ENCODE measurements around the gene KRT74. TPM values are rescaled to one million over a fixed set of nuclear protein-coding genes. Genes with fewer than 3 reads are reported as not detected.

Gene KRT74
- total and polyA plus RNA-seq, 2 of the 8 experiments (the other 6 are each of a cell fraction or from before 2014, with no cell fraction given) = not detected

DNA sequence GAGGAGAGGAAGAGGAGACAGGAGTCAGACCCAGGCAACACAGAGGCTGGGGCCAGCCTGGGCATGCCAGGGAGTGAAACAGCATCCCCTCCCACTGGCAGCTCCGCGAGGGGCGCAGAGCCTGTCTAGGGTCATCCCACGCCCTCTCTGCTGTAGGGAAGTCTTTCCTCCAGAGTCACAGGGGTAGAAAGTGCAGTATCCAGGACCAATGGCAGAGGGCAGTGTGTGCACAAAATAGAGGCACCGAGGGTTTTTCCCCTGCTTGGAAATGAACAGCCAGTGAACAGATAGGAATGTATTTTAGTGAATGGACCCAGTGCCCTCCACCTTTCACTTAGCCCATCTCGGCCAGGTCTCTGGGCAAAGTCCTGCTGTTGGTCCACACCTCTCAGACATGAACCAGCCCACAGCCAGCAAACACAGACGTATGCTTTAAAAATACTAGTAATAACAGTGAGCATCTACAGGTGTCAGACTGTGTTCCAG lies 9.4 kb upstream of the KRT74 start:
- H2BK15ac ChIP-seq (ENCODE audit: low read length) = 0 out of 2 replicates have a peak overlapping the region, but pooled peaks have one; percentile 77
- no peak overlapping the region for H3K9ac ChIP-seq (replicated peaks in 1 of 4; ENCODE audit: extremely low read depth in 1 of 4, low read depth in 3 of 4, low read length in 3 of 4)
- POLR2A ChIA-PET (ENCODE audit: partially characterized antibody) = no interaction called here
- H2AK5ac ChIP-seq (ENCODE audit: low read depth, low read length) = no peak overlapping the region
- H3K79me2 ChIP-seq (ENCODE audit: control insufficient read depth in 1 of 2, insufficient read depth in 2 of 2, low read length in 2 of 2) = no peaks in the 10 kb centered on the region
- no peak overlapping the region for H3K23ac ChIP-seq (ENCODE audit: insufficient read length)
- H3K18ac ChIP-seq (ENCODE audit: extremely low read depth, low read length) = no peak overlapping the region
- H3K27me3 ChIP-seq (replicated peaks in 1 of 4; ENCODE audit: control insufficient read depth in 3 of 4, extremely low read depth in 1 of 4, insufficient read depth in 3 of 4, low read length in 3 of 4) = no peaks in the 10 kb centered on the region; a peak in 1 of 7 replicates
- H2BK12ac ChIP-seq (ENCODE audit: low read depth, low read length) = peak overlapping the region; percentile 23; the same call in 1 of the 2 replicates
- H4K8ac ChIP-seq (ENCODE audit: extremely low read depth, insufficient read depth, low read length) = 0 out of 2 replicates have a peak overlapping the region, but pooled peaks have one; percentile 29
- peak; percentile 21 to 78 for DNase-seq (ENCODE audit: low read depth in 1 of 2, low spot score in 2 of 2)
- H4K20me1 ChIP-seq (replicated peaks in 1 of 2; ENCODE audit: control insufficient read depth in 1 of 2, insufficient read depth in 2 of 2, low read length in 2 of 2) = no peaks in the 10 kb centered on the region
- no peaks in the 10 kb centered on the region for H3K4me1 ChIP-seq (replicated peaks in 1 of 4; ENCODE audit: control insufficient read depth in 3 of 4, insufficient read depth in 4 of 4, low read length in 3 of 4)
- no peak overlapping the region for H3K4me3 ChIP-seq (ENCODE audit: extremely low read depth in 1 of 4, insufficient read depth in 2 of 4, low read depth in 3 of 4, low read length in 4 of 4)
- H2BK120ac ChIP-seq (replicated peaks; ENCODE audit: low read depth, low read length) = no peak overlapping the region
- no peak overlapping the region for H4K91ac ChIP-seq (replicated peaks; ENCODE audit: insufficient read length, low read length)
- H3K4ac ChIP-seq (replicated peaks; ENCODE audit: insufficient read length, low read depth, low read length) = no peak overlapping the region
- peak overlapping the region; percentile 26; the same call in 1 of the 2 replicates for H2BK5ac ChIP-seq (ENCODE audit: low read depth, low read length)
- no peaks in the 10 kb centered on the region for H3K36me3 ChIP-seq (ENCODE audit: control insufficient read depth in 2 of 4, insufficient read depth in 4 of 4, low read length in 3 of 4)
- peak overlapping the region; percentile 54; the same call in 1 of the 2 replicates for H2AFZ ChIP-seq (ENCODE audit: low read length)
- no peak overlapping the region for H4K5ac ChIP-seq (ENCODE audit: insufficient read length, low read depth, low read length)
- H3K23me2 ChIP-seq (ENCODE audit: low read depth, low read length) = no peaks in the 10 kb centered on the region
- H2BK20ac ChIP-seq (ENCODE audit: low read length) = no peak overlapping the region
- 35% methylated on average over 7 of the region's 7 CpGs; no CpG with 5 or more reads in 1 of the 2 experiments for WGBS, 2 experiments (ENCODE audit: extremely low coverage in 1 of 2, insufficient coverage in 1 of 2, insufficient read length in 1 of 2, insufficient replicate concordance in 2 of 2, low coverage in 1 of 2, low lambda C conversion rate in 2 of 2, missing lambda C conversion rate in 1 of 2)
- peak; percentile 76 for FAIRE-seq
- CTCF ChIA-PET (ENCODE audit: partially characterized antibody) = interaction anchor here (0.7 to 23.2 kb wide), 61 partner anchors 8 to 442 kb away, joined by 3 to 502 read pairs (median 4); partner anchors contain the start of genes KRT6A, KRT74 and KRT85
- no peak overlapping the region for H3K14ac ChIP-seq (ENCODE audit: insufficient read length)
- no peaks in the 10 kb centered on the region for H3K9me3 ChIP-seq (ENCODE audit: insufficient read depth in 2 of 2, low read depth in 1 of 2, low read length in 1 of 2)
- no peak overlapping the region for H3K27ac ChIP-seq (ENCODE audit: low read depth, low read length)
- H3K79me1 ChIP-seq (ENCODE audit: low read depth, low read length) = no peaks in the 10 kb centered on the region
- H3K4me2 ChIP-seq (ENCODE audit: insufficient read depth in 1 of 2, low read depth in 2 of 2, low read length in 2 of 2) = peak overlapping the region in 1 of 2 experiments; percentile 13; a peak in 1 of 4 replicates
- no peak overlapping the region for H3K56ac ChIP-seq (replicated peaks; ENCODE audit: insufficient read length, low read depth, low read length)
- TF ChIP-seq TCF12 (IDR thresholded peaks at IDR 0.05; ENCODE audit: low read depth, low read length) (no peak), RAD21 (IDR thresholded peaks at IDR 0.05 in 1 of 2, conservative IDR thresholded peaks at IDR 0.05 in 1 of 2; ENCODE audit: low read depth in 2 of 2, low read length in 2 of 2) (peak; percentile 90 to 92), SAP30 (IDR thresholded peaks at IDR 0.05; ENCODE audit: insufficient read depth, insufficient replicate concordance, low read length) (no peak), ZNF274 (IDR thresholded peaks at IDR 0.05; ENCODE audit: borderline replicate concordance, extremely low read depth, low read length) (no peak), NRF1 (IDR thresholded peaks at IDR 0.05; ENCODE audit: low read depth, low read length) (no peak), SP2 (IDR thresholded peaks at IDR 0.05; ENCODE audit: low read length) (no peak), EZH2 (IDR thresholded peaks at IDR 0.05; ENCODE audit: low read depth, low read length, severe bottlenecking) (no peak), SIRT6 (IDR thresholded peaks at IDR 0.05; ENCODE audit: low read length) (no peak), KDM5A (IDR thresholded peaks at IDR 0.05; ENCODE audit: low read length) (no peak), TEAD4 (IDR thresholded peaks at IDR 0.05; ENCODE audit: low read depth, low read length) (no peak)
- TF ChIP-seq, protein P1, sequence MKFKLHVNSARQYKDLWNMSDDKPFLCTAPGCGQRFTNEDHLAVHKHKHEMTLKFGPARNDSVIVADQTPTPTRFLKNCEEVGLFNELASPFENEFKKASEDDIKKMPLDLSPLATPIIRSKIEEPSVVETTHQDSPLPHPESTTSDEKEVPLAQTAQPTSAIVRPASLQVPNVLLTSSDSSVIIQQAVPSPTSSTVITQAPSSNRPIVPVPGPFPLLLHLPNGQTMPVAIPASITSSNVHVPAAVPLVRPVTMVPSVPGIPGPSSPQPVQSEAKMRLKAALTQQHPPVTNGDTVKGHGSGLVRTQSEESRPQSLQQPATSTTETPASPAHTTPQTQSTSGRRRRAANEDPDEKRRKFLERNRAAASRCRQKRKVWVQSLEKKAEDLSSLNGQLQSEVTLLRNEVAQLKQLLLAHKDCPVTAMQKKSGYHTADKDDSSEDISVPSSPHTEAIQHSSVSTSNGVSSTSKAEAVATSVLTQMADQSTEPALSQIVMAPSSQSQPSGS (IDR thresholded peaks at IDR 0.05; ENCODE audit: low read length) = no peak
